Bone marrow (tissue), 2 donors: ENCODE data around the gene CMTM6.
"Not testable (repeated sequence)": the region's sequence is repeated elsewhere in the genome, so short reads cannot be mapped to it uniquely, and the experiment has no call there.

ENCODE experiments used
- DNase-seq, 2 donors: peaks; one replicate each; lab custom pipeline; 2025; lab: John Stamatoyannopoulos, UW

The CMTM6 gene

GRCh38 chr3:32499585-32499984, 3.1 kb downstream of the CMTM6 start:
- no peak for DNase-seq

DNA sequence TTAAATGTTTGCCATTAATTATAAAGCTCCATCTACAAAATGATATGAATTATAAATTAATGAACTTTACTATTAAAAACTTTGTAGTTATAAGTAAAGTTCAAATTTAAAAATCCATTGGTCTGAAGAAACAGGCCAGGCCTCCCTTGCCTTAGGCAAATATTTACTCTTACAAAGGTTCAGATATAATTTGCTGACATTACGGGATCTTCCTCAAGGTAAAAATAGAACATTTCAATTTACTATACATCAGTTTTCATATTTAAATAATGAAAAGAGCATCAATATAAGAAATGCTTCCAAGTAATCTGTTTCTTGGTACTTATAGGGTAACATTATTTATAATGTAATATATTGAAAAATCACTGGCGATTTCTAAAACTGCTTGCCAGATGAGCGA, 3.7 kb downstream of the CMTM6 start:
- no peak for DNase-seq

GRCh38 chr3:32498252-32498651, 4.4 kb downstream of the CMTM6 start:
- DNase-seq, result no peak

DNA sequence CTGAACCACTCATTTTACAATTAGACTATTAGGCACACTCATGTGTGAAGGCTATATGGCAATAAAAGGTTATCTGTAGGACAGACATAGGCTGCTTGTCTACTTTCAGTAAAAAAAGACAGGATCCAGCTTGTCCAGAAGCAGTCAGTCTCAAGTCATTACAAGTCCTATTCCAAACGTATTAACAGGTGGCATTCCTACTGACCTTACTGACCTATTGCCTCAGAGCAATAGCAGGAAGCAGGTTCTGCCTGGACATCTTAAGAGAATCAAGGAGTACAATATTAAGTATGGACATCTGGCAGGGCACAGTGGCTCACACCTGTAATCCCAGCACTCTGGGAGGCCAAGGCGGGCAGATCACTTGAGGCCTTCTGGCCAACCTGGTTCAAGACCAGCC, 7.0 kb downstream of the CMTM6 start:
- no peak for DNase-seq

DNA sequence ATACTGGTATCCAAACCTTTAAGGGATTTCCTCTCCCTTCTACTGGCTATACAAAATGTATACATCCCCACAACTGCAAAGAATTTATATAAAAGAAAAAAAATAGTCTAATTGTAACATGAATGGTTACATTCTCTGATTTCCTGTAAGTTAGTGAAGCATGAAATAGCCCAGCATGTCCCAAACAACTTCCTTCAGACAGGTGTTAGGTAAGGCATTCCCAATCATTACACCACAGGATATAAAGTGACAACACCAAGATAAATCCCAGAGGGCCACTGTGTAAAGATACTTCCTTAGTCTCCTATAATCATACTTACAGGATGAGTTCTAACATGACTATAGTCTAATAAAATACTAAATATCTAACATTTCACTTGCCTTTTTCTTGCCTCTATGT, 7.6 kb downstream of the CMTM6 start:
- no peak for DNase-seq

GRCh38 chr3:32493437-32494414, 8.9 kb downstream of the CMTM6 start:
- no peak for DNase-seq

- DNase-seq, result no peak
These were observed 9.8 kb downstream of the CMTM6 start for GRCh38 chr3:32492684-32493436.

- DNase-seq, result no peak
These were observed 14.1 kb downstream of the CMTM6 start for GRCh38 chr3:32488474-32489008.

DNA sequence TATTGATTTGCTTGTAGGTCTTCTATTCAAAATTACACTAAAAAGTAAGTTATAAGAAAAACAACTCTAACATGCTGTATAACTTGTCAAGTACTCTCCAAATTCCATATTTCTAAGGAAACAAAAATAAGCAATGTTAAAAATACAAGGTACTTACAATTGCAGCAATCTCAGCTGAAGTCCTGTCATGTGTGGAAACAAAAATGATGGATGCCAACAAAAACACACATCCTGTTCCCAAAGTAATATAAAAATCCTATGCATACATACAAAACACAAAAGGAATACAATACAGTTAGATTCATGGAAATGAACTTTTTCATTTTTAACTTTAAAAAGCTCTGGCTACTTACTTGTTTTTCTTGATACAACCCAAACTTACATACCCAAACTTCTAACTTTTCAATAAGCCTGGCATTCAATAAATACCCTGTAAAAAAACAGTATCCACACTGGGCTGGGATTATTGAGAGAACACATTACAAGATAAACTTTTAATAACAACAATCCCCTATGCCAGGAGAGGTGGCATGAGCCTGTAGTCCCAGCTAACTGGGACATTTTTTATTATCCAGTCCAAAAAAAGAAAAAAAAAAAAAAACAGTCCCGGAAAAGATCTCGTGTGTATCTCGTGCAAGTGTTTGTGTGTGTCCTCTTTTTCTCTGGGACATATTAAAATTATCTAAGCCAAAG, 14.7 kb downstream of the CMTM6 start:
- no peak for DNase-seq

DNA sequence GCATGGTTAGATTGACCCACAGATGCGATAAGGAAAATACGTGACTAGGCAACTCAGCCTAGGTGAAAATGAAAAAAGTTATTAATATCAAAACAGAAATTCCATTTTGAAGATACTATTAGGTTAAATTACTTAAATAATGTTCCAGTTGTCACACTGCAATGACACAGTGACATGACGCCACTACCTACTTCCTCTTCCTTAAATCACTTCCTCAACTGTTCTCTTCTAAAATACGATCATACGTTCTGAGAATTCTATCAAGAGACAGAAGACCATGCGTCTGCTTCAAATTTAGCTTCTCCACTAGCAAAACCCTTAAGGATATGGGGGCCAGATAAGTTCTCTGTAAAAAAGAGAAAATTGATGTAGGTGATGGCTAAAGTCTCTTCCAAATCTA, 18.2 kb downstream of the CMTM6 start:
- peak in 1 of 2 donors; percentile 54 for DNase-seq

GRCh38 chr3:32483772-32484171, 18.9 kb downstream of the CMTM6 start:
- DNase-seq, result no peak

- DNase-seq, result no peak
These were observed 20.0 kb downstream of the CMTM6 start for GRCh38 chr3:32482693-32483092.

DNA sequence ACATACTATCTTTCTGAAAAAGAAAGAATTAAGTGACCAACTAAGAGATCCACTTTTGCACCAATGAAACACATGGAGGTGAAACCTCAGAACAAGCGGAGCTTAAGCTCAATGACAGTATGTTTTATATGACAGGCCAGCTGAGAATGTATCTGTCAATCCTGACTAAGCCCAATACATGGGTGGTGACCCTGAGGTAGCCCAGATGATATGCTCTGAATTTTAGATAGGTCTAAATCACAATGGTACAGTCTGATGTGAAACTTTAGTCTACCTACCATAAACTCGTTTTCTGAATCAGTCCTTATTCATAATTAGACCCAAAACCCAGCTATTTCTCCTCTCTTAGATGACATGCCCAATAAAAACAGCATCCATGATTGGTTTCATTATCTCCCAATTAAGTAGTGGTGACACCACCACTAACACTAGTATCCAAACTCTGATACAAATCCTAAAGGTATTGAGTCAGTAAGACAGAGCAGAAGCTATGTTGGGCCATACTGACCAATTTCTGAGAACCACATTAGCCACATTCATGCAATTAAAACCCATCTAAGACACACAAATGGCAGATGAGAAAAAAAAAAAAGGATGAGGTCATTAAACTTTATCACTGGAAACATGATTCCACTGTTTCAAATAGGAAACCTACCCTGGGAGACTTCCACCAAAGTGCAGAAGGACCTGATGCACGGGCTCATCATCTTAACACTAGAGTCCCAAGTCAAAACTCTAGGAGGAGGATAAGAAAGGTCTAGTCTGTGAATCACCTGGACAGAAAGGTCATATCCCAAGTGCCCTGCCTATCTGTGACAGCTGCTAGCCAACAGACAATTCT, 20.6 kb downstream of the CMTM6 start:
- no peak for DNase-seq

GRCh38 chr3:32480604-32481003, 22.0 kb downstream of the CMTM6 start:
- no peak for DNase-seq

DNA sequence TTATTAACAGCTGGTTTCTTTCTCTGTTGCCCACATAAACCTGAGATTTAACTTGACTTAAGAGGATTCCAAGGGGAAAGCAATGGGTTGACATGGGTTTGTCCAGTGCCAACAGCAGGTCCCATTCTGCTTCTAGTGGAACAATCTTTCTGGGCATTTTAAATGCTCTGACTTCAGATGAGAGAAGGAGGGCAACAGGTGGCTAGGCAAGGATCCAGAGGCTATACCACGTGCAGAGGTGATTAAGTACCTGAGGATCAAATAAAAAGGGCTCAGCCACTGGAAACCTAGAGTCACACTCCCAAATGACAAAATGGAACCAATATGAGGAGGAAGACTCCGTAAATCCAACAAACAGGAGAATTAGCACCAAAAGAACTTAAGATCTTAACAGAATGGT, 28.5 kb downstream of the CMTM6 start:
- DNase-seq, result no peak

GRCh38 chr3:32472151-32472550, 30.5 kb downstream of the CMTM6 start:
- not testable (repeated sequence) for DNase-seq

GRCh38 chr3:32471246-32471645, 31.4 kb downstream of the CMTM6 start:
- DNase-seq, result no peak

GRCh38 chr3:32470362-32470761, 32.3 kb downstream of the CMTM6 start:
- DNase-seq, result no peak

DNA sequence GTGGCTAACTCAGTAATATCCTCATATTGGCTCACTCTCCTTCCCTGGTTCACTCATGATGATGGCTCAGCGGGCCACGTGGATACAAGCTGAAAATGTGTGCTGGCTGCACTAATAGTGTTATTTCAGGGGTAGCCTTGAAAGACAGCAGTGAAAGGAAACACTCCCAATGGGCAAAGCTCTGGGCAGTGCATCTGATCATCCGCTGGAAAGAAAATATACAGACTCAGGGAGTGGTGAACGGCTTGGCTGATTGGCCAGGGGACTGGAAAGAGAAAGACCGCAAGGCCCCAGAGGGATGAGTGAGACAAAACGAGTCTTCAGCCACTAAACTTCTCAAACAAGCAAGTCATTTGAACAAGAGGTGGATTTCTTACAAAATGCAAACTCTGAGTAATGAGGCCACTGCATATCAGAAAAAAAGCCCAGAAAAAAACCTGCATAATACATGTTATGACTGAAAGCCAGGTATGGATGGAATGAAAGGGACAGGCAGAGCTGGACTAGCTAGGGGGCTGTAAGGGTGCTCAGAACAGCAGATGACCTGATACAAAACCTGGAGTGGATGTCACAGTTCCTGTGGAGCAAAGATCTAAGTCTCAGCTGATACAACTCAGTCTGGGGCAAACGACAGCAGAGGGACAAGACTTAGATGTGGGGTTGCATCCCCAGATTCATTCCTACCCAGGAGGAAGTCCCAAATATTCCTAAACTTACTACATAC, 33.3 kb downstream of the CMTM6 start:
- no peak for DNase-seq

DNA sequence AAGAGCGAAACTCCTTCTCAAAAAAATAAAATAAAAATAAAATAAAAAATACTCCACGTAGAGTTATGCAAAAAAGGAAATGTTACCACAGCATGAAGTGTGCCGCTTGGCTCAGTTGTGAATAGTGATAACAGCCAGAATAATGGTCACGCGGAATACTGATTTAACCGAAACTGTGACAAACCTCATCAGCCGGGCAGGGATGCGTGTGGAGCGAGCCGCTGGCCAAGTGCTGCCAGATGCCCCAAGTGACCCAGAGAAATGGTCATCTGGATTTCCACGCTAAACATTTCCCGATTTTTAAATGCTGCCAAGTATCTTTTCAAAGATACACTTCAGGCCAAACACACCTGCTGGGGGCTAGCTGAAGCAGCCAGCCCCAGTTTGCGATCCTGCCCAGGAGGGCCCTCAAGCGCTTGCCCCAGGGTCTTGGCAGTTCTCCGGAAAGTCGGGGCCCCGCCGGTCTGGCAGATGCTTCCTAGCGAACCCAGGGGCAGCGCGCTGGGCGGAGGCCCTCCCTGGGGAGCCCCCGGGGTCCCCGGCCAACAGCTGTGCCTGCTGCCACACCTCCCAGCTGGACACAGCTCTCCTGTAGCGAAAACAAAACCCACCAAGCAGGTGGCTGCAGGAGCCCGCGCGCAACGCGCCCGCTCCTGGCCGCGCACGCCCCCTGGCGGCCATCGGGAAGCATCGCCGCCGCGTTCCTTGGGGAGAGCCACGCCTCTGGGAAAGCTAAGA, 35.1 kb downstream of the CMTM6 start:
- peak; percentile 16 to 25 for DNase-seq
